Head of caudate nucleus (tissue), 42 donors: ENCODE results near the gene NEK10.
A peak's percentile ranks its signal among the peaks of the same experiment; 100 is the strongest.

ENCODE experiments used
- DNase-seq, 42 donors: peaks; one replicate each; pipeline versions ENCODE4 v3.0.0 to v3.0.0-alpha.2; 2020 to 2021; ENCODE audit warnings: mixed read lengths in 7 of 42
- intact Hi-C: fragments of 100-400 bp; cut with DNase I; formaldehyde crosslinking; loops from one replicate; pipeline ENCODE4 v1.15.0; 2022

Gene NEK10

GRCh38 chr3:27279123-27279522 is 90.1 kb downstream of the NEK10 start:
- peak in 23 of 42 donors; percentile 3 to 57 (median 18) for DNase-seq
- intact Hi-C loops = loop anchor here (5.0 kb wide), 1 partner anchor 147 kb away; no protein-coding TSS in a partner anchor

GRCh38 chr3:27278383-27279055 is 90.7 kb downstream of the NEK10 start:
- intact Hi-C loops = loop anchor here (5.0 kb wide), 1 partner anchor 146 kb away; no protein-coding TSS in a partner anchor

GRCh38 chr3:27275441-27275990 is 93.7 kb downstream of the NEK10 start:
- DNase-seq = no peak
- intact Hi-C loops = loop anchor here (5.0 kb wide), 1 partner anchor 143 kb away; no protein-coding TSS in a partner anchor

More at GRCh38 chr3:27278383-27279055, 90.7 kb downstream of the NEK10 start:
- DNase-seq = no peak

- intact Hi-C loops = no loop called here
- DNase-seq = no peak
Measured at GRCh38 chr3:27271890-27272289, 97.3 kb downstream of the NEK10 start.

- intact Hi-C loops = no loop called here
- no peak for DNase-seq
Measured at GRCh38 chr3:27254896-27255295, 114.3 kb downstream of the NEK10 start.

- peak in 40 of 42 donors; percentile 3 to 67 (median 23) for DNase-seq
- intact Hi-C loops = no loop called here
Measured at GRCh38 chr3:27253831-27254230, 115.4 kb downstream of the NEK10 start.

GRCh38 chr3:27253391-27253790 is 115.8 kb downstream of the NEK10 start:
- intact Hi-C loops = no loop called here
- DNase-seq = no peak

- intact Hi-C loops = no loop called here
Measured at GRCh38 chr3:27252646-27253045, 116.5 kb downstream of the NEK10 start.

GRCh38 chr3:27244374-27244773 is 124.8 kb downstream of the NEK10 start:
- intact Hi-C loops = no loop called here
- DNase-seq = no peak

More at GRCh38 chr3:27252646-27253045, 116.5 kb downstream of the NEK10 start:
- no peak for DNase-seq

- intact Hi-C loops = no loop called here
- no peak for DNase-seq
Measured at GRCh38 chr3:27239951-27240350, 129.2 kb downstream of the NEK10 start.

- intact Hi-C loops = no loop called here
- no peak for DNase-seq
Measured at GRCh38 chr3:27228805-27229204, 140.4 kb downstream of the NEK10 start.

- no peak for DNase-seq
- intact Hi-C loops = no loop called here
Measured at GRCh38 chr3:27224197-27224596, 145.0 kb downstream of the NEK10 start.

- no peak for DNase-seq
- intact Hi-C loops = no loop called here
Measured at GRCh38 chr3:27221264-27221932, 147.8 kb downstream of the NEK10 start.

- DNase-seq = no peak
- intact Hi-C loops = no loop called here
Measured at GRCh38 chr3:27220166-27220565, 149.0 kb downstream of the NEK10 start.

- DNase-seq = no peak
- intact Hi-C loops = no loop called here
Measured at GRCh38 chr3:27219127-27219845, 149.9 kb downstream of the NEK10 start.

GRCh38 chr3:27216955-27217552 is 152.1 kb downstream of the NEK10 start:
- intact Hi-C loops = no loop called here
- no peak for DNase-seq

- intact Hi-C loops = no loop called here
- DNase-seq = no peak
Measured at GRCh38 chr3:27216295-27216855, 152.8 kb downstream of the NEK10 start.

GRCh38 chr3:27213450-27213849 is 155.7 kb downstream of the NEK10 start:
- no peak for DNase-seq
- intact Hi-C loops = no loop called here
